SK-N-MC (cell line): ENCODE data around the gene UGT1A9.

ENCODE experiments used
- EZH2 ChIP-seq: fragments of 200-600 bp; sonication (generic); IDR thresholded peaks from one replicate; pipeline ENCODE4 v1.6.1; 2017; ENCODE audit warnings: antibody characterized with exemption
- POLR2AphosphoS5 ChIP-seq: IDR thresholded peaks from 2 replicates; pipeline ENCODE4 v1.6.1; 2012; ENCODE audit warnings: mild to moderate bottlenecking, low read depth, low read length, borderline replicate concordance

DNA sequence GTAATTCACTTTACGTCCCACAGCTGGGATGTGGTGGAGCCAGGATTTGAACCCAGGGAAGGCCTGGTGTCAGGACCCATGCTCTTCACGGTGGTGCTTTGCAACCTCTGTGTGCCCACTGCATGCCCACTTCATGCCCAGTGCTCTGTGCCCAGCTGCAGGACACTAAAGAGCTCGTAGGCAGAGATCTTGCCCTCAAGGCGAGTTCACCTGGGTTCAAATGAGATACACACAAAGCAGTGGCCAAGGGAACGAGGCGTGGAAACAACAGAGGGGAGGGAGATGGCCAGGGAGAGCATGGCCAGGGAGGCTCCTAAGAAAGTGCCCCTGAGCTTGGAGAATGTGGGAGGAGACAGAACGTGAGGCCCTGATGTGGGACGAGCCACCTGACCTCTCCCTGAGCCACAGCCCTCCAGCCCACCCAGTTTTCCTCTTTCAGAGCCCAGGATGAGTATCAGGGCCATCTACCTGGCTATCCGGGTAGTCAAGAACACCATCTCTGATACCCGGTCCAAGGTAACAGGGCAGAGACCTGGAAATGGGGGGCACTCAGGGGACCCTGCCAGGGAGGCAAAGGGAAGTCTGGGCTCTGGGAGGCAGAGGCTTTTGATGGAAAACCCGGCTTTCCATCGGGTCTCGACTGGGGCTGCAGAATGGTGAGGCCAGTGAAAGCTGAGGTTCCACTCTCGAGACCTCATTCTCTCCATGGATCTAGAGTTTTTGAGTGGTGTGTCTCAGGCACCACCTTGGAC lies 126.8 kb downstream of the UGT1A9 start:
- TF ChIP-seq EZH2 (no peak), POLR2AphosphoS5 (no peak)
